Endothelial cell of umbilical vein (primary cell): ENCODE data around the gene RPS29. TPM values are rescaled to one million over a fixed set of nuclear protein-coding genes. Genes with fewer than 3 reads are reported as not detected.

Experiments
- BruUV-seq: library from RNA; stranded (reverse); fragments of 400-500 nt; replicated peaks from 2 replicates; lab custom pipeline; 2021; lab: Mats Ljungman, UMichigan
- CTCF ChIA-PET: fragments of 300-600, 350-600 bp; sonication (Branson Sonifier 250); formaldehyde crosslinking; loops from one replicate; lab custom pipeline; 2021; ENCODE audit warnings: antibody characterized with exemption, inconsistent platforms; lab: Charles Lee
- POLR2A ChIA-PET: fragments of 300-600, 350-600 bp; sonication (Branson Sonifier 250); formaldehyde crosslinking; loops from one replicate; lab custom pipeline; 2021; ENCODE audit warnings: antibody characterized with exemption, inconsistent platforms; lab: Charles Lee
- DNase-seq: peaks from one replicate; pipeline ENCODE4 v3.0.0-alpha.2; 2011; ENCODE audit warnings: low read depth, low spot score
- FAIRE-seq: peaks from 2 replicates; lab custom pipeline; 2011; peaks lifted over from hg19 to GRCh38; lab: Jason Lieb, UNC
- H2AFZ ChIP-seq: 2 replicates; pipeline ENCODE4 v1.6.0; 2012; ENCODE audit warnings: low read depth, low read length, control low read depth, inconsistent platforms
- H3K27ac ChIP-seq: 2 replicates; pipeline ENCODE4 v1.5.1; 2011; ENCODE audit warnings: low read depth, mild to moderate bottlenecking, control low read depth, low read length, moderate library complexity; ENCODE audit not compliant: insufficient read depth
- H3K27me3 ChIP-seq, 2 experiments: 2 replicates each; pipeline versions ENCODE4 v1.6.0 to v1.6.1; 2011; ENCODE audit warnings: low read length in 2 of 2, mixed read lengths in 1 of 2; ENCODE audit not compliant: control insufficient read depth in 2 of 2, insufficient read depth in 2 of 2
- H3K36me3 ChIP-seq, 2 experiments: 2 replicates in 1 of 2; 3 replicates in 1 of 2; pipeline ENCODE4 v1.5.1; 2011; ENCODE audit warnings: low read length in 2 of 2, mild to moderate bottlenecking in 1 of 2, moderate library complexity in 1 of 2; ENCODE audit not compliant: control insufficient read depth in 2 of 2, insufficient read depth in 2 of 2; ENCODE audit errors: extremely low read depth in 1 of 2
- H3K4me1 ChIP-seq: 3 replicates; pipeline ENCODE4 v1.5.1; 2011; ENCODE audit warnings: mild to moderate bottlenecking, low read length; ENCODE audit not compliant: control insufficient read depth, insufficient read depth; ENCODE audit errors: extremely low read depth
- H3K4me2 ChIP-seq: 2 replicates; pipeline ENCODE4 v1.6.1; 2011; ENCODE audit warnings: low read length, control low read depth, mixed read lengths; ENCODE audit not compliant: insufficient read depth
- H3K4me3 ChIP-seq, 3 experiments: fragments of 200-600 bp in 1 of 3; sonication (generic), shearing (Covaris generic) in 1 of 3; replicated peaks in 1 of 3; 2 replicates each; pipeline ENCODE4 v1.5.1; 2011 to 2016; ENCODE audit warnings: control low read depth in 3 of 3, low read length in 3 of 3, mild to moderate bottlenecking in 2 of 3, inconsistent platforms in 1 of 3, low read depth in 1 of 3, moderate library complexity in 1 of 3; ENCODE audit not compliant: insufficient read depth in 1 of 3
- H3K79me2 ChIP-seq: 2 replicates; pipeline ENCODE4 v1.6.0; 2012; ENCODE audit warnings: low read length, inconsistent platforms; ENCODE audit not compliant: control insufficient read depth, insufficient read depth
- H3K9ac ChIP-seq: replicated peaks from 2 replicates; pipeline ENCODE3; 2011; ENCODE audit warnings: low read length, control low read depth; ENCODE audit not compliant: insufficient read depth; ENCODE audit errors: extremely low read depth
- H3K9me1 ChIP-seq: replicated peaks from 3 replicates; pipeline ENCODE4 v1.6.0; 2011; ENCODE audit warnings: mild to moderate bottlenecking, low read length; ENCODE audit not compliant: control insufficient read depth, insufficient read depth; ENCODE audit errors: extremely low read depth
- H3K9me3 ChIP-seq: replicated peaks from 2 replicates; pipeline ENCODE4 v1.5.1; 2012; ENCODE audit warnings: low read length, inconsistent platforms; ENCODE audit not compliant: control insufficient read depth, insufficient read depth
- H4K20me1 ChIP-seq: replicated peaks from 2 replicates; pipeline ENCODE3; 2011; ENCODE audit warnings: mild to moderate bottlenecking, low read length; ENCODE audit not compliant: control insufficient read depth, insufficient read depth; ENCODE audit errors: extremely low read depth
- CTCF ChIP-seq, 2 donors: IDR thresholded peaks; 1 replicate in 1 of 2; 2 replicates in 1 of 2; pipeline ENCODE4 v1.5.1; 2011; ENCODE audit warnings: low read length in 2 of 2, mild to moderate bottlenecking in 2 of 2, moderate library complexity in 2 of 2, control low read depth in 1 of 2, inconsistent platforms in 1 of 2, low read depth in 1 of 2; ENCODE audit not compliant: insufficient read depth in 1 of 2; ENCODE audit errors: extremely low read depth in 1 of 2
- EZH2 ChIP-seq: IDR thresholded peaks from 2 replicates; pipeline ENCODE4 v1.6.1; 2012; ENCODE audit warnings: borderline replicate concordance, low read depth, mild to moderate bottlenecking, moderate library complexity, low read length, inconsistent platforms; ENCODE audit not compliant: severe bottlenecking
- FOS ChIP-seq: IDR thresholded peaks from 2 replicates; pipeline ENCODE4 v1.6.1; 2011; ENCODE audit warnings: mild to moderate bottlenecking, low read length, moderate library complexity, borderline replicate concordance; ENCODE audit not compliant: insufficient read depth
- GATA2 ChIP-seq: IDR thresholded peaks from 2 replicates; pipeline ENCODE4 v1.7.0; 2011; ENCODE audit warnings: low read depth, mild to moderate bottlenecking, moderate library complexity, mixed read lengths, low read length; ENCODE audit not compliant: insufficient read length, insufficient read depth
- JUN ChIP-seq: IDR thresholded peaks from 2 replicates; pipeline ENCODE4 v1.6.1; 2011; ENCODE audit warnings: borderline replicate concordance, low read depth; ENCODE audit not compliant: insufficient read length, insufficient read depth
- MAX ChIP-seq: IDR thresholded peaks from 2 replicates; pipeline ENCODE4 v1.6.1; 2011; ENCODE audit not compliant: insufficient read depth, insufficient read length
- MYC ChIP-seq: IDR thresholded peaks from one replicate; pipeline ENCODE4 v1.6.1; 2011; ENCODE audit warnings: mild to moderate bottlenecking, low read depth, low read length
- POLR2A ChIP-seq: IDR thresholded peaks from 2 replicates; pipeline ENCODE4 v1.6.1; 2012; ENCODE audit warnings: low read depth, mild to moderate bottlenecking, control low read depth, low read length
- POLR2AphosphoS5 ChIP-seq: IDR thresholded peaks from 2 replicates; pipeline ENCODE4 v1.6.1; 2012; ENCODE audit warnings: low read depth, mild to moderate bottlenecking, control low read depth, low read length, moderate library complexity; ENCODE audit not compliant: insufficient read depth
- dilution Hi-C: fragments of 300-500 bp; cut with MboI; formaldehyde crosslinking; loops from one replicate; pipeline ENCODE4 v1.15.0; 2019; ENCODE audit warnings: low sequenced_read_pairs; ENCODE audit not compliant: extremely low pct_ligation_motif_present
- intact Hi-C: fragments of 100-400 bp; cut with micrococcal nuclease; formaldehyde crosslinking; loops from one replicate; pipeline ENCODE4 v1.10.0; 2022
- polyA plus RNA-seq, 4 experiments: library from polyadenylated mRNA; depleted of rRNA in 3 of 4; stranded (reverse) in 3 of 4; unstranded in 1 of 4; fragments of >200 nt; gene quantifications; 2 replicates each; pipeline versions ENCODE4 v1.2.1 to v1.2.3, GENCODE V29; 2011 to 2012; ENCODE audit warnings: missing spikeins in 1 of 4
- total RNA-seq: library from RNA; stranded (reverse); gene quantifications from 2 replicates; pipeline ENCODE4 v1.2.3, GENCODE V29; 2021

The RPS29 gene
- total and polyA plus RNA-seq, 2 donors (not counting 3 experiments of a cell fraction or from before 2014, with no cell fraction given) = 1,408 to 14,040 TPM

- POLR2A ChIA-PET = no interaction called here
- TF ChIP-seq MYC (no peak), EZH2 (no peak), FOS (no peak), JUN (no peak), MAX (no peak), GATA2 (no peak), POLR2A (no peak), POLR2AphosphoS5 (no peak), CTCF (IDR thresholded peaks at IDR 0.05; ENCODE audit: extremely low read depth in 1 of 2, insufficient read depth in 1 of 2, low read depth in 1 of 2, low read length in 2 of 2) (no peak)
- dilution Hi-C loops (no loop called here), intact Hi-C loops (no loop called here)
- H3K9ac ChIP-seq = no peak overlapping the region
- H3K27ac ChIP-seq = no peak overlapping the region
- no peak for FAIRE-seq
- H3K9me1 ChIP-seq = no peaks in the 10 kb centered on the region
- H4K20me1 ChIP-seq = no peaks in the 10 kb centered on the region
- H3K4me3 ChIP-seq = no peak overlapping the region
- H3K4me1 ChIP-seq = no peaks in the 10 kb centered on the region
- H3K36me3 ChIP-seq = no peaks in the 10 kb centered on the region
- H3K9me3 ChIP-seq = no peaks in the 10 kb centered on the region
- no peak for DNase-seq
- H3K4me2 ChIP-seq = no peak overlapping the region
- CTCF ChIA-PET = no interaction called here
- no peak overlapping the region for H2AFZ ChIP-seq
- no peaks in the 10 kb centered on the region for H3K79me2 ChIP-seq
- no peaks in the 10 kb centered on the region for H3K27me3 ChIP-seq
- BruUV-seq = no TSS peak
Observed at GRCh38 chr14:49559979-49560768, 26.0 kb downstream of the RPS29 start.
